Activated gamma-delta T cell treated with anti-CD3 and anti-CD28 coated beads, Interleukin-2, amount 50 U/mL, for 16 hours (primary cell): ENCODE results near the gene SMIM45.

Experiments
- DNase-seq: peaks from one replicate; pipeline ENCODE4 v3.0.0-alpha.2; 2020; ENCODE audit warnings: low read depth

SMIM45 gene

GRCh38 chr22:41915786-41916493 is 36.0 kb upstream of the SMIM45 start:
- no peak for DNase-seq

GRCh38 chr22:41916745-41917358 is 35.1 kb upstream of the SMIM45 start:
- DNase-seq, result no peak

DNA sequence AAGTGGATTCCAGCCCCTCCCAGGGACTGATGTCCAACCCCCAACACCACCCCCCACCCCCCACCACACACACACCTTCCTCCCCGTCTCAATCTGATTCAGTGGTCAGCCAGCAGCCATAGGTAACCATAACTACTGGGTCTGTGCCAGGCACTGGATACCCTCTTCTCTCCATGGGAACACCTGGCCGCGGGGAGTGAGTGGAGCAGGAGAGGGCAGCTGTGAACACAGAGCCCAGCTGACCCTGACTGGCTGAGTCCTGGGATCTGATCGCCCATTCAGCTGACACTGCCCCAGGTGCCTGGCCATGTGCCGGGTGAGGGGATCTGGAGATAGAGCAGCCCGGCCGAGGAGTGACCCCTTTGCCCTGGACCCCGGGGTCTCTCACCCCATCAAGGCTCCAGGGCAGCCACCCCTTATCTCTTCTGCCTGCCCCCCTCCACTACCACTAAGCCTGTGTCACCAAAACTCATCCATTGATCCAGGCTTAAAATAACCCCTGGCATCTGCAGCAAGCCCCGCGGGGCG is 34.5 kb upstream of the SMIM45 start:
- DNase-seq, result no peak

GRCh38 chr22:41917903-41918791 is 33.8 kb upstream of the SMIM45 start:
- no peak for DNase-seq

DNA sequence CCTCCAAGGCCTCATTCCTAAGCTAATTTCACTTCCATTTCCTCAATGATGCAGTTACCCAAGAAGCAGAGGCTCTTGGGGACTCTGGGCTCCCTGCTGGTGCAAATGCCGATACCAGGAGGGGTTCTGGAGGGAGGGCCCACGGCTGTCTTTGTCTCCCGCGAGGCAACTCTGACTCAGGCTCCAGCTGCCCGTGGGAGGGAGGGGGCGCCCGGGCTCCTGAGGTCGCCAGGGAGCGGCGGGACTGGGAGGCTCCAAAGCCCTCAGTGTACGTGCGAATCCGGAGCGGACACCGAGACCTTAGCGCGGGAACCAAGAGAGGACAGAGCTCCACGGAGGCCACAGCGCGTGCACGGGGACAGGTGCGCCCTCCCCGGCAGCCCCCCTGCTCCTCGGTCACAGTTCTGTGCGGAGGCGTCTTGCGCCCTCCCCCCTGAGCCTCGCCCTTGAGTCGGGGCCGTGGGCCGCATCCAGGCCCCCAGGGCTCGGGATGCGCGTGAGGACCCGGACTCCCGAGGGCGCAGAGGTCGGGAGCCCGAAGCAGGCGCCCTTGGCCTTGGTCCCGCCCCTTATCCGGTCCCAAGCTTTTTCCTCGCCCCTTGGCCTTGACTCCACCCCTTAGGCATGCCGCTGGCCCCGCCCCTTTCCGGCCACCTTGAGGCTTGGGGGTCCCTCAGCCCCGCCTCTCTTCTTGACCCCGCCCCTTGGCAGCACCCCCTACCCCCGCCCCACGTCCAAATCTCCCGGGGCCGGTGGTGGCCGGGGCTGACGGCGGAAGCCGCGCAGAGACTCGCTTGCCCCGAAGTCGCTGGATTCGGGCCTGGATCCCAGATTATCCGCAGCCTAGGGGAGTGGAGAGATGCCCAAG is 32.4 kb upstream of the SMIM45 start:
- DNase-seq, result no peak

- DNase-seq, result no peak
Observed at GRCh38 chr22:41920271-41920976, 31.5 kb upstream of the SMIM45 start.

DNA sequence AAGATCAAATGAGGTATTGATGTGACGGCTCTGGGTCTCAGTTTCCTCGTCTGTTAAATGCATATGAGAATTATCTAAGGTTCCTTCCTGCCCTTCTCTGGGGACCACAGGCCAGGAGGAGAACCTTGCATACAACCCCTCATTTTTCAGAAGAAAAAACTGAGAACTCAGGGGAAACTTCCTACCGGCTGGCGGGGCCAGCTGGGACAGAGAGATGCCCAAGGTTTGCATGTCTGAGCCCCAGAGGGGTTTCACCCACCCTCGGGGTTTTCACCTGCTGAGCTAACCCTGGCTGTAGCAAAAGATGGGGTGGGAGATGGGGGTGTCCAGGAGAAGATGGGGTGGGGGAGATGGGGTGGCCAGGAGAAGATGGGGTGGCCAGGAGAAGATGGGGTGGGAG is 29.6 kb upstream of the SMIM45 start:
- DNase-seq, result no peak

- no peak for DNase-seq
Observed at GRCh38 chr22:41922940-41923594, 28.9 kb upstream of the SMIM45 start.

- no peak for DNase-seq
Observed at GRCh38 chr22:41923595-41924276, 28.2 kb upstream of the SMIM45 start.

GRCh38 chr22:41925783-41926460 is 26.0 kb upstream of the SMIM45 start:
- peak; percentile 61 for DNase-seq

- no peak for DNase-seq
Observed at GRCh38 chr22:41927813-41928212, 24.1 kb upstream of the SMIM45 start.

- no peak for DNase-seq
Observed at GRCh38 chr22:41928593-41929417, 23.1 kb upstream of the SMIM45 start.

GRCh38 chr22:41929418-41929810 is 22.5 kb upstream of the SMIM45 start:
- DNase-seq, result no peak

DNA sequence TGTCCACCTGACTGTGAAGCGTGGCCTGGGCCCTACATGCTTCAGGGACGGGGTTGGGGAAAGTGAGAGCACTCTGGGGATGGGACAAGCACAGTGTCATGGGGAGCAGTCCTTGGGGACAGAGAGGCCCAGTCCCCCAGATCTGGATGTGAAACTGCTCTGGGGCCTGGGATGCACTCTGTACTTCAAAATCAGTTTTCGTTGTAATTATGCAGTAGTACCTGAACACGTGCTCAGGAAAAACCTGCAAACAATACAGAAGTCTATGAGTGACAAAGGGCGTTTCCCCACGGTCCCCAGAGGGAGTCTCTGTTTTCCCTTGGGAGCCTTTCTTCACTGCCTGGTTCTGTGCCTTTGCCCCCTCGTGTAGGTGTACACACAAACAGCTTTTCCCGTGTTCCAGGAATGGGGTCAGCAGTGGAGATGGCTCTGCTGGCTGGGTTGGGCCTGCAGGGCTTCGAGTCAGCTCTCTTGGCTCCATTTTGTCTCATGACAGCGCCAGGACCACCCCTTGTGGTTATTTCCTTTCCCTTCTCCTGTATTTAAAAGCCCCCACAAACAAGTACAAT is 20.2 kb upstream of the SMIM45 start:
- no peak for DNase-seq

DNA sequence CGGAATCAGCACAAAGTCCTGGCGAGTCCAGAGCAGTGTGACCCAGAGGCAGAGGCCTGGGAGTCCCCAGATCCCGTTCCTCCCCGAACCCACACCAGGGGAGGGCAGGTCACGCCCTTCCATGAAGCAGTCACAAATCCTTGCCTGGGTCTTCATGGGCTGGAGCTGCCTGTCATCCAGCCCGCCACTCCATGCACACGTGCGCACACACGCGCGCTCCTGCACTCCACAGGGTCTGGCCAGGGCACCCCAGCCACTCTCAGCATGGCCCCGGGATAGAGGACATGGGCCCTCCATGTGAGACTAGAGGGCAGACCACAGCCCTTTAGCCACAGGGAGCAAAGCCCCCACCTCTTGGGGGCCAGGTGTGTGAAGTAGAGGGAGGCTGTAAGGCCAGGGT is 19.6 kb upstream of the SMIM45 start:
- no peak for DNase-seq

GRCh38 chr22:41933411-41934177 is 18.4 kb upstream of the SMIM45 start:
- DNase-seq, result no peak

DNA sequence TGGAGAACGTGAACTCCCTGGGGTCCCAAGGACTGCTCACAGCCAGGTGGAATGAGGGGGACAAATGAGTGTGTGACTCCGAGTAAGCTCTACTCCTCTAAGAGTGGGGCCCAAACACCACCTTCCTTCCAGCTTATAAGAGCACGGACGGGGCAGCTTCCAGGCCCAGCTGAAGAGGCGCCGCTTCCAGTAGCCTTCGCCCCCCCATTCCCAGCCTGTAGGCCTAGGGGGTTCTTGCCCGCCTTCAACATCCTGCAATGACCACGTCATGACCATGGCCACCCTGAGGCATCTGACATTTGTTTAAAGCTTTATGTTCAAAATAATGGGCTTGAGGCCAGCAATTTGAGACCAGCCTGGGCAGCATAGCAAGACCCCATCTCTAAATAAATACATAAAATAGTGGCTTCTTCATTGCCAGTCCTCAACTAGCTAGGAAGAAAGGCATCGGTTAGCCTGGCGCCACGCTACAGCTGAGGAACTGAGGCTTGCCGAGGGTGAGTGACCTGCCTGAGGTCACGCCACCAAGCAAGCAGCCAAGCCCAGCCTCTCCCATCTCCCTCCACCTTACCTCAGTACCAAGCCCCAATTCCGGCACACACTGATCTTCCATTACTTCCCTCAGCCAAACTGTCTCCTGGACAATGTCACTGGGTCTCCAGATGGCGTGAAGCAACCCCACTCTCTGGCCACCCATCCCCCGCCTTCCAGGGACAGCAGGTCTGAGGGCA is 17.5 kb upstream of the SMIM45 start:
- DNase-seq, result no peak
